ENCODE results near the gene MAP4K3.

DNA sequence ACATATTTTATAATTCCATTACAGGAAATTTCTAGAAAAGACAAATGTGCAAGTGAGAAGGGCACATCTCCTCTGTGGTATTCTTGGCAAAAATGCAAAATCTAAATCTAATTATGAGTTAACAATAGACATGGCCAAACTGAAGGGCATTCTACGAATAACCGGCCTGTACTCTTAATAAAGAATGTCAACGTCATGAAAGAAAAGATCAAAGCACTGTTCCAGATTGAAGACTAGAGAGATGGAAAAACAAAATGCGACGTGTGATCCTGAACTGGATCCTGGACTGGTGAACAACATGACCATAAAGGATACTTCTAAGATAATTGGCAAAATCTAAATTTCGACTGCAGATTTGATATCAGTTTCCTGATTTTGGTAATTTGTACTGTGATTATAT is 196.3 kb downstream of the MAP4K3 start:
- TF ChIP-seq ZNF610 (tag by site-specific recombination; IDR thresholded peaks at IDR 0.05; ENCODE audit: borderline replicate concordance) (no peak), ZNF830 (tag by site-specific recombination; IDR thresholded peaks at IDR 0.05; ENCODE audit: low read depth) (no peak), REPIN1 (tag by site-specific recombination; IDR thresholded peaks at IDR 0.05; ENCODE audit: low read depth) (no peak), ZNF560 (tag by site-specific recombination; IDR thresholded peaks at IDR 0.05; ENCODE audit: borderline replicate concordance) (no peak), ZNF624 (tag by site-specific recombination; IDR thresholded peaks at IDR 0.05) (no peak), ZBTB7A (tag by site-specific recombination; IDR thresholded peaks at IDR 0.05; ENCODE audit: low read depth) (no peak), ZSCAN16 (tag by site-specific recombination; IDR thresholded peaks at IDR 0.05) (no peak), GLI2 (tag by site-specific recombination; IDR thresholded peaks at IDR 0.05; ENCODE audit: borderline replicate concordance, low read depth) (no peak)
- TF ChIP-seq, protein P1, sequence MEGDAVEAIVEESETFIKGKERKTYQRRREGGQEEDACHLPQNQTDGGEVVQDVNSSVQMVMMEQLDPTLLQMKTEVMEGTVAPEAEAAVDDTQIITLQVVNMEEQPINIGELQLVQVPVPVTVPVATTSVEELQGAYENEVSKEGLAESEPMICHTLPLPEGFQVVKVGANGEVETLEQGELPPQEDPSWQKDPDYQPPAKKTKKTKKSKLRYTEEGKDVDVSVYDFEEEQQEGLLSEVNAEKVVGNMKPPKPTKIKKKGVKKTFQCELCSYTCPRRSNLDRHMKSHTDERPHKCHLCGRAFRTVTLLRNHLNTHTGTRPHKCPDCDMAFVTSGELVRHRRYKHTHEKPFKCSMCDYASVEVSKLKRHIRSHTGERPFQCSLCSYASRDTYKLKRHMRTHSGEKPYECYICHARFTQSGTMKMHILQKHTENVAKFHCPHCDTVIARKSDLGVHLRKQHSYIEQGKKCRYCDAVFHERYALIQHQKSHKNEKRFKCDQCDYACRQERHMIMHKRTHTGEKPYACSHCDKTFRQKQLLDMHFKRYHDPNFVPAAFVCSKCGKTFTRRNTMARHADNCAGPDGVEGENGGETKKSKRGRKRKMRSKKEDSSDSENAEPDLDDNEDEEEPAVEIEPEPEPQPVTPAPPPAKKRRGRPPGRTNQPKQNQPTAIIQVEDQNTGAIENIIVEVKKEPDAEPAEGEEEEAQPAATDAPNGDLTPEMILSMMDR (tag by site-specific recombination; IDR thresholded peaks at IDR 0.05), result no peak
- TF ChIP-seq, protein P2, sequence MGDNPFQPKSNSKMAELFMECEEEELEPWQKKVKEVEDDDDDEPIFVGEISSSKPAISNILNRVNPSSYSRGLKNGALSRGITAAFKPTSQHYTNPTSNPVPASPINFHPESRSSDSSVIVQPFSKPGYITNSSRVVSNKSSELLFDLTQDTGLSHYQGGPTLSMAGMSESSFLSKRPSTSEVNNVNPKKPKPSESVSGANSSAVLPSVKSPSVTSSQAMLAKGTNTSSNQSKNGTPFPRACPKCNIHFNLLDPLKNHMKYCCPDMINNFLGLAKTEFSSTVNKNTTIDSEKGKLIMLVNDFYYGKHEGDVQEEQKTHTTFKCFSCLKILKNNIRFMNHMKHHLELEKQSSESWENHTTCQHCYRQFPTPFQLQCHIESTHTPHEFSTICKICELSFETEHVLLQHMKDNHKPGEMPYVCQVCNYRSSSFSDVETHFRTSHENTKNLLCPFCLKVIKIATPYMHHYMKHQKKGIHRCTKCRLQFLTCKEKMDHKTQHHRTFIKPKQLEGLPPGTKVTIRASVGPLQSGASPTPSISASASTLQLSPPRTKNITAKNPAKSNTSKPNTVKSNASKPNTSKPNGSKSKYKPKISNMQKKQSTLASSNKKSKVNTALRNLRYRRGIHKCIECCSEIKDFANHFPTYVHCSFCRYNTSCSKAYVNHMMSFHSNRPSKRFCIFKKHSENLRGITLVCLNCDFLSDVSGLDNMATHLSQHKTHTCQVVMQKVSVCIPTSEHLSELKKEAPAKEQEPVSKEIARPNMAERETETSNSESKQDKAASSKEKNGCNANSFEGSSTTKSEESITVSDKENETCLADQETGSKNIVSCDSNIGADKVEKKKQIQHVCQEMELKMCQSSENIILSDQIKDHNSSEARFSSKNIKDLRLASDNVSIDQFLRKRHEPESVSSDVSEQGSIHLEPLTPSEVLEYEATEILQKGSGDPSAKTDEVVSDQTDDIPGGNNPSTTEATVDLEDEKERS (tag by site-specific recombination; IDR thresholded peaks at IDR 0.05), result no peak
- TF ChIP-seq, protein P3, sequence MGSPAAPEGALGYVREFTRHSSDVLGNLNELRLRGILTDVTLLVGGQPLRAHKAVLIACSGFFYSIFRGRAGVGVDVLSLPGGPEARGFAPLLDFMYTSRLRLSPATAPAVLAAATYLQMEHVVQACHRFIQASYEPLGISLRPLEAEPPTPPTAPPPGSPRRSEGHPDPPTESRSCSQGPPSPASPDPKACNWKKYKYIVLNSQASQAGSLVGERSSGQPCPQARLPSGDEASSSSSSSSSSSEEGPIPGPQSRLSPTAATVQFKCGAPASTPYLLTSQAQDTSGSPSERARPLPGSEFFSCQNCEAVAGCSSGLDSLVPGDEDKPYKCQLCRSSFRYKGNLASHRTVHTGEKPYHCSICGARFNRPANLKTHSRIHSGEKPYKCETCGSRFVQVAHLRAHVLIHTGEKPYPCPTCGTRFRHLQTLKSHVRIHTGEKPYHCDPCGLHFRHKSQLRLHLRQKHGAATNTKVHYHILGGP (tag by site-specific recombination; IDR thresholded peaks at IDR 0.05), result no peak
- TF ChIP-seq, protein P4, sequence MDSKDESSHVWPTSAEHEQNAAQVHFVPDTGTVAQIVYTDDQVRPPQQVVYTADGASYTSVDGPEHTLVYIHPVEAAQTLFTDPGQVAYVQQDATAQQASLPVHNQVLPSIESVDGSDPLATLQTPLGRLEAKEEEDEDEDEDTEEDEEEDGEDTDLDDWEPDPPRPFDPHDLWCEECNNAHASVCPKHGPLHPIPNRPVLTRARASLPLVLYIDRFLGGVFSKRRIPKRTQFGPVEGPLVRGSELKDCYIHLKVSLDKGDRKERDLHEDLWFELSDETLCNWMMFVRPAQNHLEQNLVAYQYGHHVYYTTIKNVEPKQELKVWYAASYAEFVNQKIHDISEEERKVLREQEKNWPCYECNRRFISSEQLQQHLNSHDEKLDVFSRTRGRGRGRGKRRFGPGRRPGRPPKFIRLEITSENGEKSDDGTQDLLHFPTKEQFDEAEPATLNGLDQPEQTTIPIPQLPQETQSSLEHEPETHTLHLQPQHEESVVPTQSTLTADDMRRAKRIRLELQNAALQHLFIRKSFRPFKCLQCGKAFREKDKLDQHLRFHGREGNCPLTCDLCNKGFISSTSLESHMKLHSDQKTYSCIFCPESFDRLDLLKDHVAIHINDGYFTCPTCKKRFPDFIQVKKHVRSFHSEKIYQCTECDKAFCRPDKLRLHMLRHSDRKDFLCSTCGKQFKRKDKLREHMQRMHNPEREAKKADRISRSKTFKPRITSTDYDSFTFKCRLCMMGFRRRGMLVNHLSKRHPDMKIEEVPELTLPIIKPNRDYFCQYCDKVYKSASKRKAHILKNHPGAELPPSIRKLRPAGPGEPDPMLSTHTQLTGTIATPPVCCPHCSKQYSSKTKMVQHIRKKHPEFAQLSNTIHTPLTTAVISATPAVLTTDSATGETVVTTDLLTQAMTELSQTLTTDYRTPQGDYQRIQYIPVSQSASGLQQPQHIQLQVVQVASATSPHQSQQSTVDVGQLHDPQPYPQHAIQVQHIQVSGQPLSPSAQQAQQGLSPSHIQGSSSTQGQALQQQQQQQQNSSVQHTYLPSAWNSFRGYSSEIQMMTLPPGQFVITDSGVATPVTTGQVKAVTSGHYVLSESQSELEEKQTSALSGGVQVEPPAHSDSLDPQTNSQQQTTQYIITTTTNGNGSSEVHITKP (tag by site-specific recombination; IDR thresholded peaks at IDR 0.05), result no peak
- TF ChIP-seq, protein P5, sequence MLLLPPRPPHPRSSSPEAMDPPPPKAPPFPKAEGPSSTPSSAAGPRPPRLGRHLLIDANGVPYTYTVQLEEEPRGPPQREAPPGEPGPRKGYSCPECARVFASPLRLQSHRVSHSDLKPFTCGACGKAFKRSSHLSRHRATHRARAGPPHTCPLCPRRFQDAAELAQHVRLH (tag by site-specific recombination; IDR thresholded peaks at IDR 0.05), result no peak
